ENCODE data around the gene EFNB3. TPM values are rescaled to one million over a fixed set of nuclear protein-coding genes. Genes with fewer than 3 reads are reported as not detected.

Gene EFNB3
- total RNA-seq, 2 donors from 2014 or later = 0.33 to 0.78 TPM

DNA sequence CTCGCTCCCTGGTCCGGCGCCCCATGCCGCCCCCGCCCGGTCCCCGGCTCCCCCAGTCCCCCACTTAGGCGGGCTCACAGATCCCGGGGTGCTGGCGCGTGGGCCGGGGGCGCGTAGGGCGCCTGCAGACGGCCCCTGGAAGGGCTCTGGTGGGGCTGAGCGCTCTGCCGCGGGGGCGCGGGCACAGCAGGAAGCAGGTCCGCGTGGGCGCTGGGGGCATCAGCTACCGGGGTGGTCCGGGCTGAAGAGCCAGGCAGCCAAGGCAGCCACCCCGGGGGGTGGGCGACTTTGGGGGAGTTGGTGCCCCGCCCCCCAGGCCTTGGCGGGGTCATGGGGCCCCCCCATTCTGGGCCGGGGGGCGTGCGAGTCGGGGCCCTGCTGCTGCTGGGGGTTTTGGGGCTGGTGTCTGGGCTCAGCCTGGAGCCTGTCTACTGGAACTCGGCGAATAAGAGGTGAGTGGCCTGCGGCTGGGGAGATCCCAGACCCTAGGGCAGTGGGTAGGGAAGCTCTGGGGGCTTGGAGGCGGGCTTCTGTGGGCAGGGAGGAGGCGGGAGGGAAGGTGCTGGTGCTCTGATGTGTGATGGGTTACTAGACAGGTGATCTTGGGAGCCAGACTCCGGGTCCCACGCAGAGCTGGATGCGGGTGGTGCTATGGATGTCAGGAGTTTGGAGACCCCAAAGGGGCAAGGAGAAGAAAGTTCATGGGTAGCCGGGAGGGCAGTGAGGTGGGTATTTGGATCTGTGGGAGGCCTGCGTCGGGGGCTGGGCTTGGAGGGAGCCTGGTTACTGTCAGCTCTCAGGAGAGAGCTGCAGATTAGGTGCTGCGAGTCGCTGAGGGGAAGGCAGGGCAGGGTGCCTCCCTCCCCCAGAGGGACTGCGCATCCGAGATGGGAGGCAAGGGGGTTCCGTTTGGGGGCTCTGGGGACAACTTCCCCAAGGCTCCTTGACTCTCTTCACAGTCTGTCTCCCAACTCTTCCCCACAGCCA, 560 bp downstream of the EFNB3 start:
- Histone ChIP-seq H3K9me3 (no peaks in the 10 kb centered on the region), H3K27ac (no peak overlapping the region), H3K4me3 (peak overlapping the region in 1 of 2 donors; percentile 37), H3K27me3 (peaks cover 0 to 21% of the 10 kb centered on the region in 2 donors), H3K36me3 (replicated peaks in 1 of 2; ENCODE audit: insufficient read depth in 1 of 2, low read depth in 2 of 2) (no peaks in the 10 kb centered on the region), H3K4me1 (peaks cover 21% of the 10 kb centered on the region)
- ATAC-seq (no peak), DNase-seq (no peak)
- intact Hi-C loops (cut with DNase I) = no loop called here
- TF ChIP-seq POLR2A (IDR thresholded peaks at IDR 0.05) = no peak
- TF ChIP-seq, protein P1, sequence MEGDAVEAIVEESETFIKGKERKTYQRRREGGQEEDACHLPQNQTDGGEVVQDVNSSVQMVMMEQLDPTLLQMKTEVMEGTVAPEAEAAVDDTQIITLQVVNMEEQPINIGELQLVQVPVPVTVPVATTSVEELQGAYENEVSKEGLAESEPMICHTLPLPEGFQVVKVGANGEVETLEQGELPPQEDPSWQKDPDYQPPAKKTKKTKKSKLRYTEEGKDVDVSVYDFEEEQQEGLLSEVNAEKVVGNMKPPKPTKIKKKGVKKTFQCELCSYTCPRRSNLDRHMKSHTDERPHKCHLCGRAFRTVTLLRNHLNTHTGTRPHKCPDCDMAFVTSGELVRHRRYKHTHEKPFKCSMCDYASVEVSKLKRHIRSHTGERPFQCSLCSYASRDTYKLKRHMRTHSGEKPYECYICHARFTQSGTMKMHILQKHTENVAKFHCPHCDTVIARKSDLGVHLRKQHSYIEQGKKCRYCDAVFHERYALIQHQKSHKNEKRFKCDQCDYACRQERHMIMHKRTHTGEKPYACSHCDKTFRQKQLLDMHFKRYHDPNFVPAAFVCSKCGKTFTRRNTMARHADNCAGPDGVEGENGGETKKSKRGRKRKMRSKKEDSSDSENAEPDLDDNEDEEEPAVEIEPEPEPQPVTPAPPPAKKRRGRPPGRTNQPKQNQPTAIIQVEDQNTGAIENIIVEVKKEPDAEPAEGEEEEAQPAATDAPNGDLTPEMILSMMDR (IDR thresholded peaks at IDR 0.05) = no peak
- 9 to 15% methylated on average over 18 to 40 of the region's 50 CpGs for WGBS, 2 donors

DNA sequence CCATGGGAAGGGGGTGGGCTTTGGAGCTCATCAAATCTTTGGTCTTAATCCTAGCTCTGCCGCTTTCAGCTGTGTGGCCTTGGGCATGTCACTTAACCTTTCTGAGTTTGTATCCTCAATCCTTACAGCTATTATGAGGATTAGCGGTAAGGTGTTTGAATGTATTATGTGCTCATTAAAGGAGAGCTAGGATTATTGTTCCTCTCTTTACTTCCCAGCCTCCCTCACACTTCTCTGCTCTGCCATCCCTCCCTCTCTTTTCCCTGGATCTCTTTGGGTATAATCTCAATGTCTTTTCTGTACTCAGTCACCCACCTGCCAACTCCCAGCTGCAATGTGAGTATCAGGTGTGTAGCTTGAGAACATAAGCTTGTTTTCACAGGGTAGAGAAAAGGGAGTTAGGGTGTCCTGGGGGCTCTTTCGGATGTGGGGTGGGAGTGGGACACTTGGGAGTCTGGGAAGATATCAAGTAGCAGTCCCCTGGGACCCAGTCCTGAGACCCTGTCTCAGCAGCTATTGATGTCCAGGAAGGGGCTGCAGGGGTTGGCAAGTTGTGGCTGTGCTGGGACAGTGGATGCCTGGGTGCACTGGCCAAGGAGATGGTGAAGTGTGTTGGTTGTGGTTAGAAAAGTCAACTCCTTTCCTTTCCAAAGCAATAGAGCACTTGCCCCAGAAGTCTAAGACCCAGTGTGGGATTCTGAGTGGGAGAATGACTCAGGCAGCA, 1.8 kb downstream of the EFNB3 start:
- intact Hi-C loops (cut with DNase I) = no loop called here
- peaks cover 21% of the 10 kb centered on the region for H3K4me1 ChIP-seq
- no peak overlapping the region for H3K27ac ChIP-seq
- H3K27me3 ChIP-seq = peaks cover 0 to 25% of the 10 kb centered on the region in 2 donors
- no peak for DNase-seq
- WGBS, 2 donors = 72 to 77% methylated on average over 3 of the region's 3 CpGs
- TF ChIP-seq, protein P1 (IDR thresholded peaks at IDR 0.05) = no peak
- TF ChIP-seq POLR2A (IDR thresholded peaks at IDR 0.05) = no peak
- ATAC-seq = no peak
- H3K9me3 ChIP-seq = no peaks in the 10 kb centered on the region
- no peak overlapping the region for H3K4me3 ChIP-seq
- no peaks in the 10 kb centered on the region for H3K36me3 ChIP-seq (replicated peaks in 1 of 2; ENCODE audit: insufficient read depth in 1 of 2, low read depth in 2 of 2)

DNA sequence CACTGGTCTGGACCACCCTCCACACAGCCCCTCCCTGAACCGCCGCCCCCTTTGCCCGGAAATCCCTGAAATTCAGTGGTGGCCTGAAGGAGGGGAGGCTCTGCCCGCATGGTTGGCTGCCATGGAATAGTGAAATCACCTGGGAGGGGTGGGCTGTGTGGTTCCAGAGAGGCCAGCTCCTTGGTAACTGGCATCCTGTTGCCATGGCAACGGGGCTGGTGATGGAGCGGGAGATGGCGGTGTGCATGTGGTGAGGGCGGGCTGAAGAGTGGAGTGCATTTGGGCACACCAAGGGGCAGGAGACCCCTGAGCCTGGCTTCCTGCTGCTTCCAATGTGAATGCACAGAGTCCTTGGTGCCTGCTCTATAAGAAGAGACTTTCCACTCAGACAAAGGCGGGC, 2.4 kb downstream of the EFNB3 start:
- no peak for TF ChIP-seq POLR2A (IDR thresholded peaks at IDR 0.05)
- TF ChIP-seq, protein P1 (IDR thresholded peaks at IDR 0.05) = no peak
- no peak overlapping the region for H3K4me3 ChIP-seq
- 76 to 83% methylated on average over 5 to 9 of the region's 9 CpGs for WGBS, 2 donors
- H3K27me3 ChIP-seq = peaks cover 0 to 29% of the 10 kb centered on the region in 2 donors
- ATAC-seq (no peak), DNase-seq (no peak)
- H3K36me3 ChIP-seq (replicated peaks in 1 of 2; ENCODE audit: insufficient read depth in 1 of 2, low read depth in 2 of 2) = no peaks in the 10 kb centered on the region
- H3K27ac ChIP-seq = no peak overlapping the region
- H3K4me1 ChIP-seq = peaks cover 21% of the 10 kb centered on the region
- intact Hi-C loops (cut with DNase I) = no loop called here
- H3K9me3 ChIP-seq = no peaks in the 10 kb centered on the region

DNA sequence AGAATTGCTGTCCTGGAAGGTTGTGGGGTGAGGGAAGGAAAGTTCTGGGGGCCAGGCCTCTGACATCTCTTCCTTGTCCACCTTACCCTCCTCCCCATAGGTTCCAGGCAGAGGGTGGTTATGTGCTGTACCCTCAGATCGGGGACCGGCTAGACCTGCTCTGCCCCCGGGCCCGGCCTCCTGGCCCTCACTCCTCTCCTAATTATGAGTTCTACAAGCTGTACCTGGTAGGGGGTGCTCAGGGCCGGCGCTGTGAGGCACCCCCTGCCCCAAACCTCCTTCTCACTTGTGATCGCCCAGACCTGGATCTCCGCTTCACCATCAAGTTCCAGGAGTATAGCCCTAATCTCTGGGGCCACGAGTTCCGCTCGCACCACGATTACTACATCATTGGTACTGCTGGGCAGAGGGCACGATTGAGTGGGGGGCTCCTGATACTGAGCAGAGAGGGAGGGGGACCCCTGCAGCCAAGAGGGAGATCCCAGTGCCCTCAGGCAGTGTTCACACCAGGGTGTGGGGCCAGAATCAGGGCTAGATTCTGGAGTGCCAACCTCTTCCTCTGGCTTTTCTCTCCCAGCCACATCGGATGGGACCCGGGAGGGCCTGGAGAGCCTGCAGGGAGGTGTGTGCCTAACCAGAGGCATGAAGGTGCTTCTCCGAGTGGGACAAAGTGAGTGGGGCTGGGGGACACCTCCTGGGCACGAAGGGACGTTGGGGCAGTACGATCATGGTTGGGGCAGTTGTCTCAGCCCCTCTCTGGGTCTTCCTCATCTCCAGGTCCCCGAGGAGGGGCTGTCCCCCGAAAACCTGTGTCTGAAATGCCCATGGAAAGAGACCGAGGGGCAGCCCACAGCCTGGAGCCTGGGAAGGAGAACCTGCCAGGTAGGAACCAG, 3.1 kb downstream of the EFNB3 start:
- no peak overlapping the region for H3K27ac ChIP-seq
- intact Hi-C loops (cut with DNase I) = no loop called here
- no peak for TF ChIP-seq POLR2A (IDR thresholded peaks at IDR 0.05)
- TF ChIP-seq, protein P1 (IDR thresholded peaks at IDR 0.05) = no peak
- ATAC-seq (no peak), DNase-seq (no peak)
- peaks cover 0 to 31% of the 10 kb centered on the region in 2 donors for H3K27me3 ChIP-seq
- WGBS, 2 donors = 70 to 87% methylated on average over 17 to 19 of the region's 22 CpGs
- peaks cover 21% of the 10 kb centered on the region for H3K4me1 ChIP-seq
- H3K9me3 ChIP-seq = no peaks in the 10 kb centered on the region
- no peaks in the 10 kb centered on the region for H3K36me3 ChIP-seq (replicated peaks in 1 of 2; ENCODE audit: insufficient read depth in 1 of 2, low read depth in 2 of 2)
- H3K4me3 ChIP-seq = no peak overlapping the region
